WTC11 (cell line): ENCODE measurements around the gene RBM4. TPM values are rescaled to one million over a fixed set of nuclear protein-coding genes. Genes with fewer than 3 reads are reported as not detected.

ENCODE experiments used
- ATAC-seq: fragments of 200-7000 bp; cut with Tn5 transposase; 2 replicates; pipeline ENCODE4 v1.10.0; 2021; ENCODE audit warnings: mild to moderate bottlenecking, moderate library complexity
- CTCF ChIA-PET: fragments of 300-600 bp; sonication (Branson Sonifier 250); formaldehyde crosslinking; loops from one replicate; lab custom pipeline; 2021; ENCODE audit warnings: antibody characterized with exemption; lab: Charles Lee
- POLR2A ChIA-PET: fragments of 350-600 bp; sonication (Branson Sonifier 250); formaldehyde crosslinking; loops from one replicate; lab custom pipeline; 2021; ENCODE audit warnings: antibody characterized with exemption; lab: Charles Lee
- DNase-seq: peaks from one replicate; pipeline ENCODE4 v3.0.0; 2021; ENCODE audit warnings: low spot score
- H3K27ac Mint-ChIP-seq: 2 replicates; pipeline ENCODE4 v1.8.0; 2021; ENCODE audit warnings: mixed read lengths
- H3K27me3 Mint-ChIP-seq: 2 replicates; pipeline ENCODE4 v1.8.0; 2021; ENCODE audit warnings: low read depth, mild to moderate bottlenecking, moderate library complexity, mixed read lengths
- H3K36me3 Mint-ChIP-seq: 2 replicates; pipeline ENCODE4 v1.8.0; 2021; ENCODE audit warnings: mixed read lengths
- H3K4me1 Mint-ChIP-seq: 2 replicates; pipeline ENCODE4 v1.8.0; 2022; ENCODE audit warnings: mixed read lengths
- H3K4me3 Mint-ChIP-seq: 2 replicates; pipeline ENCODE4 v1.8.0; 2021; ENCODE audit warnings: mild to moderate bottlenecking, moderate library complexity, mixed read lengths
- H3K9me3 Mint-ChIP-seq: 2 replicates; pipeline ENCODE4 v1.8.0; 2021; ENCODE audit warnings: mixed read lengths
- ARID4B ChIP-seq: sonication (generic); formaldehyde crosslinking; IDR thresholded peaks from 2 replicates; pipeline ENCODE4 v1.8.0; 2023; ENCODE audit warnings: missing genetic modification reagents, mild to moderate bottlenecking, borderline replicate concordance
- ATF1 ChIP-seq: sonication (generic); formaldehyde crosslinking; IDR thresholded peaks from 2 replicates; pipeline ENCODE4 v1.8.1; 2023; ENCODE audit warnings: mild to moderate bottlenecking, moderate library complexity, missing genetic modification reagents
- ATF6 ChIP-seq: sonication (generic); formaldehyde crosslinking; IDR thresholded peaks from 2 replicates; pipeline ENCODE4 v1.8.1; 2023; ENCODE audit warnings: mild to moderate bottlenecking, missing genetic modification reagents
- CBFB ChIP-seq: sonication (generic); formaldehyde crosslinking; IDR thresholded peaks from 2 replicates; pipeline ENCODE4 v1.8.1; 2022; ENCODE audit warnings: mild to moderate bottlenecking, low read depth, missing genetic modification reagents
- CTCF ChIP-seq: fragments of 200-600 bp; IDR thresholded peaks from 2 replicates; pipeline ENCODE4 v1.8.0; 2022; ENCODE audit warnings: antibody characterized with exemption
- ERG ChIP-seq: fragments of 250-450 bp; sonication (Bioruptor Pico); IDR thresholded peaks from 2 replicates; pipeline ENCODE4 v1.8.0; 2021; ENCODE audit warnings: mild to moderate bottlenecking
- ETV6 ChIP-seq: sonication (generic); formaldehyde crosslinking; IDR thresholded peaks from 2 replicates; pipeline ENCODE4 v1.8.1; 2022; ENCODE audit warnings: mild to moderate bottlenecking, missing genetic modification reagents
- FOXJ3 ChIP-seq: sonication (generic); formaldehyde crosslinking; IDR thresholded peaks from 2 replicates; pipeline ENCODE4 v1.9.0; 2021; ENCODE audit warnings: missing genetic modification reagents, mild to moderate bottlenecking, borderline replicate concordance
- FOXK1 ChIP-seq: sonication (generic); formaldehyde crosslinking; IDR thresholded peaks from 2 replicates; pipeline ENCODE4 v1.8.0; 2022; ENCODE audit warnings: mild to moderate bottlenecking, moderate library complexity, missing genetic modification reagents
- FOXP4 ChIP-seq: sonication (generic); formaldehyde crosslinking; IDR thresholded peaks from 2 replicates; pipeline ENCODE4 v1.8.0; 2022; ENCODE audit warnings: mild to moderate bottlenecking, missing genetic modification reagents
- RORB ChIP-seq: fragments of 250-450 bp; sonication (Bioruptor Pico); IDR thresholded peaks from 2 replicates; pipeline ENCODE4 v1.9.0; 2021; ENCODE audit warnings: mild to moderate bottlenecking
- SMAD3 ChIP-seq: sonication (generic); formaldehyde crosslinking; IDR thresholded peaks from 2 replicates; pipeline ENCODE4 v1.8.0; 2022; ENCODE audit warnings: missing genetic modification reagents, mild to moderate bottlenecking, borderline replicate concordance
- SMAD4 ChIP-seq: sonication (generic); formaldehyde crosslinking; IDR thresholded peaks from 2 replicates; pipeline ENCODE4 v1.8.0; 2022; ENCODE audit warnings: mild to moderate bottlenecking, missing genetic modification reagents
- SP1 ChIP-seq: sonication (generic); formaldehyde crosslinking; conservative IDR thresholded peaks from 2 replicates; pipeline ENCODE4 v1.8.1; 2022; ENCODE audit warnings: missing genetic modification reagents
- TEAD1 ChIP-seq: sonication (generic); formaldehyde crosslinking; IDR thresholded peaks from 2 replicates; pipeline ENCODE4 v1.8.0; 2022; ENCODE audit warnings: mild to moderate bottlenecking, missing genetic modification reagents
- TEAD4 ChIP-seq: sonication (generic); formaldehyde crosslinking; IDR thresholded peaks from 2 replicates; pipeline ENCODE4 v1.8.0; 2022; ENCODE audit warnings: mild to moderate bottlenecking, missing genetic modification reagents
- TP53 ChIP-seq: sonication (generic); formaldehyde crosslinking; IDR thresholded peaks from 2 replicates; pipeline ENCODE4 v1.8.1; 2023; ENCODE audit warnings: mild to moderate bottlenecking, missing genetic modification reagents
- ZNF138 ChIP-seq: sonication (generic); formaldehyde crosslinking; conservative IDR thresholded peaks from 2 replicates; pipeline ENCODE4 v1.8.1; 2022; ENCODE audit warnings: mild to moderate bottlenecking, moderate library complexity, missing genetic modification reagents
- ZNF232 ChIP-seq: sonication (generic); formaldehyde crosslinking; IDR thresholded peaks from 2 replicates; pipeline ENCODE4 v1.8.0; 2022; ENCODE audit warnings: mild to moderate bottlenecking, missing genetic modification reagents
- ZNF396 ChIP-seq: fragments of 250-450 bp; sonication (Bioruptor Pico); IDR thresholded peaks from 2 replicates; pipeline ENCODE4 v1.8.0; 2021; ENCODE audit warnings: mild to moderate bottlenecking, moderate library complexity, borderline replicate concordance
- ZNF671 ChIP-seq: fragments of 250-450 bp; sonication (Bioruptor Pico); IDR thresholded peaks from 2 replicates; pipeline ENCODE4 v1.8.0; 2021; ENCODE audit warnings: mild to moderate bottlenecking
- total RNA-seq: library from RNA; stranded (reverse); gene quantifications from 3 replicates; pipeline ENCODE4 v1.2.3, GENCODE V29; 2021

RBM4 gene
- total RNA-seq, 1 experiment from 2014 or later = 144 TPM

GRCh38 chr11:66591175-66591574 is 47.3 kb upstream of the RBM4 start (continued):
- TF ChIP-seq ATF1 (no peak), ZNF396 (no peak), FOXP4 (CRISPR knock-in tag) (no peak), ARID4B (CRISPR knock-in tag) (no peak)

- peak within 1 kb of the TSS; percentile 97 for H3K4me3 Mint-ChIP-seq
- DNase-seq (peak; percentile 97), ATAC-seq (peak; percentile 94)
- ChIA-PET CTCF (interaction anchor here (0.6 to 1.8 kb wide), 30 partner anchors 9 to 338 kb away, joined by 3 to 23 read pairs (median 4); partner anchors contain the start of genes ACTN3, CTSF, DPP3 and PELI3), POLR2A (interaction anchor here (0.8 to 1.5 kb wide), 5 partner anchors 13 to 85 kb away, joined by 3 to 11 read pairs (median 5); partner anchors contain the start of genes ACTN3, RBM14, RBM4 and RBM4B)
- H3K27me3 Mint-ChIP-seq = peaks cover 39% of the 10 kb centered on the region
- H3K4me1 Mint-ChIP-seq = peaks cover 11% of the 10 kb centered on the region
- H3K36me3 Mint-ChIP-seq = peaks cover 15% of the 10 kb centered on the region
- H3K9me3 Mint-ChIP-seq = peaks cover 23% of the 10 kb centered on the region
- H3K27ac Mint-ChIP-seq = peak within 1 kb of the TSS; percentile 99
- no peak; the same call in 1 of the 2 replicates for TF ChIP-seq ZNF138 (CRISPR knock-in tag)
- no peak for TF ChIP-seq RORB (CRISPR knock-in tag)
- TF ChIP-seq ERG (CRISPR knock-in tag) = no peak
- peak; percentile 96 for TF ChIP-seq TP53
- TF ChIP-seq SP1 (CRISPR knock-in tag) = peak; percentile 58
- TF ChIP-seq ZNF232 (CRISPR knock-in tag) = peak; percentile 73
- 0 out of 2 replicates have a peak, but pooled peaks have one; percentile 27 for TF ChIP-seq SMAD3 (CRISPR knock-in tag)
- no peak for TF ChIP-seq ATF6 (CRISPR knock-in tag)
- TF ChIP-seq SMAD4 (CRISPR knock-in tag) = peak; percentile 79; the same call in 1 of the 2 replicates
- no peak for TF ChIP-seq FOXJ3 (CRISPR knock-in tag)
- TF ChIP-seq CTCF = peak; percentile 32
- 0 out of 2 replicates have a peak, but pooled peaks have one; percentile 29 for TF ChIP-seq TEAD4 (CRISPR knock-in tag)
- peak; percentile 83; the same call in 1 of the 2 replicates for TF ChIP-seq FOXP4 (CRISPR knock-in tag)
- TF ChIP-seq ETV6 (CRISPR knock-in tag) = peak; percentile 88
- peak; percentile 77 for TF ChIP-seq FOXK1
- TF ChIP-seq ZNF671 (CRISPR knock-in tag) = no peak
- TF ChIP-seq CBFB (CRISPR knock-in tag) = peak; percentile 54; the same call in 1 of the 2 replicates
- TF ChIP-seq TEAD1 (CRISPR knock-in tag) = peak; percentile 86
These were observed 45.8 kb upstream of the RBM4 start, which contains the start of the genes CCDC87 and CCS for GRCh38 chr11:66592457-66593302. TSS of gene CCDC87 (minus strand) at chr11:66593063. CDS start at chr11:66593015, 48 bp downstream. TSS of gene CCS (plus strand) at chr11:66593185. CDS start at chr11:66593262, 77 bp downstream.
